ENCODE data around the gene MOGAT3. TPM values are rescaled to one million over a fixed set of nuclear protein-coding genes. Genes with fewer than 3 reads are reported as not detected.
A peak's percentile ranks its signal among the peaks of the same experiment; 100 is the strongest.

Gene MOGAT3
- total RNA-seq, 1 experiment from 2014 or later: not detected

GRCh38 chr7:101172005-101172853 lies 28.6 kb downstream of the MOGAT3 start:
- DNase-seq (ENCODE audit: low read depth): peak; percentile 47

DNA sequence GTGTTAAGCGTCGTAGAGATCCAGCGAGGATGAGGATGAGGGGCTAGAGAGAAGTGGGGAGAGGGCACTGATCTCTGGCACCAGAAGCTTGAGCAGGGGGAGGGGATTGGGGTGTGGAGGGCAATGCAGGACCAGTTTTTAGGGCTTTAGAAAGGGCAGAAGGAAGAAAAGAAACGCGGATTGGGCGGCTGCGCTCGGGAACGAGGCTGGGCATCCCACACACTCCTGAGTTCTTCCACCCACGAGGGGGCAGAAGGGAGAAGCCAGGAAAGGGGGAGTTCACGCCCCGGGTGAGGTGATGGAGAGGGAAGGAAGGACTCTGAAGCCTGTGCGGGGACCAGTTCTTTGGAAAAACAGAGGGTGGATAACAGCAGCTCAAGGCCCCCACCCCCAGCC lies 29.4 kb downstream of the MOGAT3 start:
- no peak for DNase-seq (ENCODE audit: low read depth)

DNA sequence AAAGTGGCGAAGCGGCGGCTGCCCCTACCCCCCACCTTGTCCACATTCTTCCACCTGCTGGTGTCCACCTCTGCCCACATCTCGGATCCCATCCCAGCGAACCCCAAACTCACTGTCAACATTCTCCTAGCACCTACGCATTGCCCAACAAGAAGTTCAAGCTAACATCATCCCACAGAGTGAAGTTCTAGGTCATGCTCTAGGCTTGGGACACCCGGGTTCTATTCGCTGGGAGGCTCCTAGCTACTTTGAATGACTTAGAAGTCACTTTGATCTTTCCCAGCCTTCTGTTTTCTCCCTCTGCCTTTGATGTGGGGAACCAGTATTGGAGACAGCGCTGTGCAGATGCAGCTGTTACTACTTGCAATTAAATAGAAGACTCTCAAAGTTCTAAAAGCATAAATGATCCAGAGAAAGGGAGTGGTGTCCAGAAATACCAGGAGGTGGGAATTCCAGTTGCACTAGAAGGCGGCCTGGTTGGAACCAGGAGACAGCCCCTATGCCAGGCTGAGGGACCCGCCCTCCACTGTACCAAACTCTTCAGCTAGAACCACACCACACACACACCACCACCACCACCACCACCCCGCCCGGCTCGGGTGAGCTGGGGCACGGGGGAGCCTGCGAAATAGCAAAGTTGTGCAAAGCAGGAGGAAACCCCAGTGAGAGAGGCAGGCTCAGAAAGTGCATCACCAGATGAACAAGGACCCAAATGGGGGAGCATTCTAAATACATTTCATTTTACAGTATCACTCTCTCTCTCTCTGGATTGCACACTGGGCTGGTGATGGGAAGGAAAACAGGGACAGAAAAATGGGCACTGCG lies 30.0 kb downstream of the MOGAT3 start:
- no peak for DNase-seq (ENCODE audit: low read depth)

DNA sequence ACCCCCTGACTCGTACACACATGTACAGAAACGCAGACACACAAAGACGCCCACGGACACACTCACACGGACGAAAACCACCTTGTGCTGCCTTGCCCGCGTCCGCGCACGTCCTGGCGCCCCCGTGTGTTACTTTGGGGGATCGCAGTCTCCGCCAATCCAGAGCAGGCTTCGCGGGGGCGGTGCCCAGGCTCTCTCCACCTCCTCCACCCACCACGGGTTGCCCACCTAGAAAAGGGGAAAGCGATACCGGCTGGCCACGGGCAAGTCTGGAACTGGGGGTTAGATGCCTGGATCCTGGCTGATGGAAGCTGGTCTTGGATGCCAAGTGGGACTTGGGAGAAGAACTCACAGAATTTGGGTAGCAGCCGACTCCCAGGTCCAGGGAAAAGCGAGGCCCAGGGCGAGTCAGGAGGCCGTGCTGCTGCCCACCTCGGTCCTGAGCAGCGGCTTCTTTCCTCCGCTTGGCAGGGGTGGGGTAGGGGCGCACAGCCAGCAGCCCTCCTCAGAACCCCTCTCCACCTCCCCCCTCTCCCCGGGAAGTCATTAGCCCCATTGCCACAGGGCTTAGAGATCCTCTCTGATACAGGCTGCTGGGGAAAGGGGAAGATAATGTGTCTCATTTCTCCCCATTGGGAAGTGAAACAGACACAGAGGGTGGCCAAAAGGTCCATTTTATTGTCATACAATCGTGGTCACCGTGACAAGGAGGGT lies 30.8 kb downstream of the MOGAT3 start:
- DNase-seq (ENCODE audit: low read depth): peak; percentile 86

DNA sequence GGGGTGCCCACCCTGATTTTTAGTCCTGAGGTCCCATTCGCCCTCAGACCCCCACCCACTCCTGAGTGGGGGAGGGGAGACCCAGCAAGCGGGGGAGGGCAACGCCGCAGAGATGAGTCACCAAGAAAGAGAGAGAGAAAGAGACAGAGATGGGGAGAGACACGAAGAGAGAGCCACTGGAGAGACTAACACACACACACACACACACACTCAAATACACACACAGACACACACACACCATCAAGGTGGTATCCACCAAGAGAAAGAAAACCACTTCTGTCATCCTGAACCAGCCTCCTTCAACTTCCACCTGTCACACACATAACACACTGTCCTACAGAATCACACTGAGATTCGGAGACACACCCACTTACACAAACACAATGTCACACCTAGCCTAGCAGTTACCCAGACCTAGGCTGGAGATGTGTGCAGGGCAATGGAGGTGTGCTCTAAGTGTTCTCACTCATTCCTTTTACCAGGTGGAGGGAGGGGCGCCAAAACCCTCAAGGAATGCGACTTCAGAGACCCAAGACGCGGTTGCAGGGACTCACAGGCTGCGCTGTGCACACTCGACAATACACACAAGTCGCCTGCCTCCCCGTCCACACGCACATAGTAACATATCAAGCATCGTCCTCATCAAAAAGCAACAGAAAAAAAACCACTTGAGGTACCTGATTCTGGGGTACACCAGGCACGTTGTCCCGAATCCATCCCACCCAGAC lies 31.6 kb downstream of the MOGAT3 start:
- peak; percentile 49 for DNase-seq (ENCODE audit: low read depth)

DNA sequence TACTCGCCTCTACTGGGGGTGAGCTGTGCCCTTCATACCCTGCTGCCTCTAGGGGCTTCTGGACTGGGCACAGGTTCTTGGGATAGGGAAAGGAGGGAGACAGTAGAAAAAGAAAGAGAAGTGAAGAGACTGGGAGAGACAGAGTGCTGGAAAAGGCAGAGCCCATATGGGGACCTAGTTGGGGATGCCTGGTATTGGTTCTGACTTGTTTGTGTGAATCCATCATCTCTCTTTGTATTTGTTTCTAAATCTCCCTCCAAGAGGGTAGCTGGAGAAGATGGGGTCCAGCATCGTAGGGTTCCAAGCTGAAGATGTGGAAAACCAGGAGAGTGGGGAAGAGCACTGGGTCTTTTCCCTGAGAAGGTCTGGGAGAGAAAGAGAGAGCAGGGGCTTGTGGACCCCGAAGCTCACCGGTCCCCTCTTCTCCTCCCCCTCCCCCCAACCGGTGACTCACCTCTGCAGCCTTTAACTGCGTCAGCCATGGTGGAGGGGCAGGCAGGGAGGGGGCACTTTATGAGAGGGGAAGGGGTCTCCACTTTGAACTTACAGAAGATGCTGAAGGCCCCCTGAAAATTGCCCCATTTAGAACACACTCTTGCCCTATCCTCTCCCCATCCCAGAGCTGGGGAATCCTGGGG lies 32.3 kb downstream of the MOGAT3 start:
- DNase-seq (ENCODE audit: low read depth): peak; percentile 60

GRCh38 chr7:101167645-101168411 lies 33.0 kb downstream of the MOGAT3 start:
- DNase-seq (ENCODE audit: low read depth): peak; percentile 47

DNA sequence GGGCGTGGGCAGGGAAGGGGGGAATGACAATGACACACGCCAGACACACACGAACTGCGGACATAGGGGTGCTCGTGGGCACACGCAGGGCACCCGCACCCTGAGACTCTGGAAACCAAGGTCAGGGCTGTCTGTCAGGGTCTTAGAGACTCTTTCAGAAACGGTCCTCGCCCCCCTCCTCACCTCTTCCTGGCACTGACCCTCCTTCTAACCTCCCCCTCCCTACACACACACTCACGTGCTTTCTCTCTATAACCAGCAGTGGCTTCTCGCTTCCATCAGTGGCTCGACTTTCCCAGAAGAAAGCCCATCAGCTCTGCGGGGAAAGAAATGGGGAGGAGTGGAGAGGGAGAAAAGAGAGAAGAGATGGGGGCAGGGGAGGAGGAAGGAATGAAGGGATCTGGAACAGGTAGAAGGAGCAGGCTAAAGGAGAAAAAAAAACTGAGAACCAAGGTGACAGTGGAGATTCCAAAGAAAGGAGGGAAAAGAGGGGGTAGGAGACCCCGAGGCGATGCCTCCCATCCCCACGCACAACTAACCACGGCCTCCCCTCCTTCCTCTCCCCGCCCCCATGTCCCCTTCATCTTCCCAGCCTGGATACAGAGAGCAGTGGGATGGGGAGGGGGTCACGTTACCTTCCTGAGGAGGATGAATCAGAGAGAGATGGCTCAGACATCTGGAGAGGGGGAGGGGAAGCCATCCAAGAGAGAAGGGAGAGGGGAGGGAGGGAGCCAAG lies 33.8 kb downstream of the MOGAT3 start:
- DNase-seq (ENCODE audit: low read depth): peak; percentile 90

DNA sequence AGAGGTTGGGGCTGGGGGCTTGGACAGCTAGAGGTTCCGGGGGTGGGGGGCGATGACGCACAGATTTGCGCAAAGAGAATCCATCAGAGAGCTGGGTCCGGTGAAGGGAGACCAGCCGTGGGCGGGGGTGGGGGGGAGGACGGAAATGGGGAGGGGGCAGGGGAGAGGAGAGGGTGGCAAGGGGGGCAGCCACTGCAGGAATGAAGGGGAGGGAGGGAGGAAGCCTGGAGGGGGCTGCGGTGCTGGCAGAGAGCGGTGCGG lies 34.3 kb downstream of the MOGAT3 start:
- DNase-seq (ENCODE audit: low read depth): no peak

GRCh38 chr7:101165958-101166647 lies 34.7 kb downstream of the MOGAT3 start:
- no peak for DNase-seq (ENCODE audit: low read depth)

DNA sequence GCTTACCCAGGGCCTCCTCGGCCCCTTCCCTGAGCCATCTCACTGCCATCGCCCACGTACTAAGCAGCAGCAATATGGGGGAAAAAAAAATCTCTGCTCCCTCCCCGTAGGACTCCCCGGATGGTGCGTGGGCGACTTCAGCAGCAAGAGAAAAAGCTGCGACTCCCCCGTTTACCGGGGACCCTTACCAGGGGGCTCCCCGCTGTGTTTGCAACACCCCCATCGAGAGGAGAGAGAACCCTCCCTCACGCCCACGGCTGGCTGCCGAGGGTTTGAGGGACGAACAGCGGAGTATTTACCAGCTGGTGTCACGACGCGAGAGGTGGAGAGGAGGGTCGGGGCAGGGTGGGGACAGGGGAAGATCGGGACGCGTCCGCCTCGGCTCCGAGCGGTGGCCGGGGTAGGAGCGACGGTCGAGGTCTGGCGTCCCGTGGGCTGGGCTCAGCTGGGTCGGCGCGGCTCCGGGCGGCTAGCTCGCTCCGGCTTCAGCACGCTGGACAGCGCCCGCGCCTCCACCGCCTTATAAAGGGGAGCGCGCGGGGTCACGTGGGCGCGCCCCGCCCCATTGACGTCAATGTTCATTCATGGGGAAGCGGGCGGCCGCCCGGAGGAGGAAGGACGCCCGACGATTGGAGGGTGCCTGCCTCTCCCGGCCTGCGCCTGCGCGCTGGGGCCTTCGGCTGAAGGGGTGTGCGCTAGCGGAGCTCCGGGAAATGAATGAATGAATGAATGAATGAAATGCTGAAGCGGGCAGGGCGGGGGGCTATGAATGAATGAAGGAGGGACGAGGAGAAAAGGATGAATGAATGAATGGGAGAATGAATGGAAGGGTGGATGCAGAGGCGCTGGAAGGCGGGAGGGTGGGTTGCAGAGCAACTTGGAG lies 35.5 kb downstream of the MOGAT3 start, which contains the start of gene VGF:
TSS of gene VGF (minus strand) at position 495 of the 883 bp plus-strand sequence. CDS start 726 bp downstream, outside the sequence.
- DNase-seq (ENCODE audit: low read depth): peak; percentile 100

GRCh38 chr7:101164071-101164840 lies 36.6 kb downstream of the MOGAT3 start:
- peak; percentile 87 for DNase-seq (ENCODE audit: low read depth)

DNA sequence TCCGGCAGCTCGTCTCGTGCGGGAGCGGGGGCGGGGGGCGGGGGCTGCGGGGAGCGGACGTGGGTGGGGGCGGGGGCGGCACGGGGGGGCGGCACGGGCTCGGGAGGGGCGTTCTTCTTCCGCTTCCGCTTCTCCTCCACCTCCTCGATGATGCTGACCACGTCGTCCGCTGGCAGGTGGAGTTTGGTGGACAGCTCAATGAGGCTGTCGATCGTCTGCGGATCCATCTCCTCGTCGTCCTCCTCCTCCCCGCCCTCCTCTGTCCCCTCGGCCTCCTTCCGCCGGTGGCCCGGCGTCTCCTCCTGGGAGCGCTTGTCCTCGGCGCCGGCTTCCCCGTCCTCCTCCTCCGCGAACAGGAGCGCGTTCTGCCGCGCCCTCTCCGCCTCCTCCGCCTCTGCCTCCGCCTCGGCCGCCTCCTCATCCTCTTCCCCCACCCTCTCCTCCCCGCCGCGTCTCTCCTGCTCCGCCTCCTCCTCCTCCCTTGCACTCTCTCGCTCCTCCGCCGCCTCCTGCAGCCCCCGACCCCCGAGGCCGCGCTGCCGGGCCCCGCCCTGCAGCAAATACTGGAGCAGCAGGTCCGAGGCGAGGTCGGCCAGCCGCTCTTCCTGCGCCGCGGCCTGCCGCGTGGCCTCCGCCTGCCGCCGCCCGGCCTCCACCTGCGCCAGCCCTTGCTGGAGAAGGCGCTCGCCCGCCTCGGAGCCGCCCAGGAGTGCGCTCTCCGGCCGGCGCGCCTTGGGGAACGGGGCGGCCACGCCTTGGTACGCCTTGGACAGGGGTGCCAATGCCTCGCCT lies 37.4 kb downstream of the MOGAT3 start:
- peak; percentile 77 for DNase-seq (ENCODE audit: low read depth)

DNA sequence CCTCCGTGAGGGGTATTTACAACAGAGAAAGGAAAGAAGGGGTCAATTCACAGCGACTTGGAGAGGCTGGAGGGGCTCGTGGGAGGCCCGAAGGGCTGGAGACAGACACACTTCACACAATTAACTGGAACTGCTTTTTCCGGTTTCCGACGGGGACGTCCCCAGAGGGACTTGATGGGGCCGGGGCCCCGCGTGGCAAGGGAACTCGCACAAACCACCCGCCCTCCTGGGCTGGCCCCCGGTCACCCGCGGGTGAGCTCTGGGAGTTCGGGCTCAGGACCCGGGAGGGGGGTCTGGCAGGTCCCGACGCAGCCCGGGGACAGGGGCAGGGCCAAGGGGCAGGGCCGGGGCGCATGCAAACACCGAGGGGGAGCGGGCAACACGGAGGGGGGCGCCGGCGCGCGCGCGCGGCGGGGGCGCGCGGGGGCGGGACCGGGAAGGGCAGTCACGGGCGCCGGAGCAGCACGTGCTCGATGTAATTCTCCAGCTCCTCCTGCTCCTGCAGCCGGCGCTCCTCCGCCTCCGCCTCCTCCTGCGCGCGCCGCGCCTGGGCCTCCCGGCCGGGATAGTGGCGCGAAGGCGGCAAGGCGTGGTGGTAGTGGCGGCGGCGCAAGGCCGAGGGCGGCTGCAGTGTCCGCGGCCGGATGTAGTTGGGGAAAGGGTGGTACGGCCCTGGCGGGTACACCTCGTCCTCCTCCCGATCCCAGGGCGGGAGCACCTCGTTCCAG lies 38.1 kb downstream of the MOGAT3 start:
- DNase-seq (ENCODE audit: low read depth): peak; percentile 92

DNA sequence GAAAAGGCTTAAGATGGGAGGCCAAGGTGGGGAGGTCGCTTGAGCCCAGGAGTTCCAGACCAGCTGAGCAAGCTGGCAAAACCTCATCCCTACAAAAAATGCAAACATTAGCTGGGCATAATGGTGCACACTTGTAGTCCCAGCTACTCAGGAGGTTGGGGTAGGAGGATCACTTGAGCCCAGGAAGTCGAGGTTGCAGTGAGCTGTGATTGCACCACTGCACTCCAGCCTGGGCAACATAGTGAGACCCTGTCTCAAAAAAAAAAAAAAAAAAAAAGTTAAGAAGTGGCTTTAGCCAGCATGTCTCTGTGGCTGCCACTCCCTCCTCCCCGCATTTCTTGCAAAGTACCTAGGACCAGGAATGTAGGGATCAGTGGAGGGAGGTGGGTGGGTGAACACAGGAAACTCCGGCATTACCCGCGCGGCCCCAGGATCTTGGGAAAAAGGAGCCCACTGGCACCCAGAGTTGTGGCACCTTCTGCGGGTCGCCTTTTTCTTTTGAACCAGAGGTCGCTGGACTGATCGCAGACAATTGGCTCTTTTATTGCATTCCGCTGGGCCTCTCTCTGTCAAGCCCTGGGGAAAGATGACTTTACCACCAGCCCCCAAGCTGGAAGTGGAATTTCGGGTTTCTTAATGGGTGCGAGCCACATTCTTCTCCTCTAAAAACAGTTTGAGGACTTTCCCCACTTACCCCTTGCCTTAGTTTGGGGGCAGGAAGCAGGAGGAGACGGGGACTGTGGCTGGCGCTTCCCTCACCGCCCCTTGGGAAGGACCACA lies 39.0 kb downstream of the MOGAT3 start:
- DNase-seq (ENCODE audit: low read depth): no peak

All from Daoy (cell line).